ENCODE data around the gene SERPINB1. TPM values are rescaled to one million over a fixed set of nuclear protein-coding genes. Genes with fewer than 3 reads are reported as not detected.
A peak's percentile ranks its signal among the peaks of the same experiment; 100 is the strongest.

Gene SERPINB1
- total and polyA plus RNA-seq, 9 of the 15 experiments (the other 6 are each of a cell fraction or from before 2014, with no cell fraction given): 33.9 to 108 (median 63.8) TPM

DNA sequence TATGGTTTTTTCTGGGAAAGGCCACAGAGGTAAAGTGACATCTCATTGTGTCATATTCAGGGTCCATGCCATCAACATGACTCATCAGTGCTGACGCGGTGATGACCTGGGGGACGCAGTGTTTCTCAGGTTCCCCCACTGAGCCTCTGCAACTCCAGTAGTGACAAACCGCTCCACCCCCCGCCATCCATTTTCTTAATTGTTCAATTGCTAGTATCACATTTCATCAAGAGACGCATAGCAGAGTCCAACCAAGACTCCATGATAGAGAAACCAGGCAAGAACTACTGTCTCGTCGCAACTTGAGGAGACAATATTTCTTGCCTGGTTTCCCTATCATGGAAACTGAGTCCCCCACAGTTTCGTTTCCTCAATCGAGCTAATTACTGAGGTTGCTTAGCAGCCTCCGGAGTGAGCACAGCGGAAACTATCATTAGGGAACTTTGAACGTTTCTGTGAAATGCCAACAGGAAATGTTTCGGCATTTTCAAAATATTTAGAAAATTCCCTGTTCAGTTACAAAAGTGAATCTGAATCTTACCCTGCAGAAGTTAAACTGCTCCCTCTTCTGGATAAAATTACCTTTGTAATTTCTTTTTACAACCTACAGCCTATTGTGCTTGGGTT lies 12.2 kb upstream of the SERPINB1 start (continued):
- TF ChIP-seq, protein P1, sequence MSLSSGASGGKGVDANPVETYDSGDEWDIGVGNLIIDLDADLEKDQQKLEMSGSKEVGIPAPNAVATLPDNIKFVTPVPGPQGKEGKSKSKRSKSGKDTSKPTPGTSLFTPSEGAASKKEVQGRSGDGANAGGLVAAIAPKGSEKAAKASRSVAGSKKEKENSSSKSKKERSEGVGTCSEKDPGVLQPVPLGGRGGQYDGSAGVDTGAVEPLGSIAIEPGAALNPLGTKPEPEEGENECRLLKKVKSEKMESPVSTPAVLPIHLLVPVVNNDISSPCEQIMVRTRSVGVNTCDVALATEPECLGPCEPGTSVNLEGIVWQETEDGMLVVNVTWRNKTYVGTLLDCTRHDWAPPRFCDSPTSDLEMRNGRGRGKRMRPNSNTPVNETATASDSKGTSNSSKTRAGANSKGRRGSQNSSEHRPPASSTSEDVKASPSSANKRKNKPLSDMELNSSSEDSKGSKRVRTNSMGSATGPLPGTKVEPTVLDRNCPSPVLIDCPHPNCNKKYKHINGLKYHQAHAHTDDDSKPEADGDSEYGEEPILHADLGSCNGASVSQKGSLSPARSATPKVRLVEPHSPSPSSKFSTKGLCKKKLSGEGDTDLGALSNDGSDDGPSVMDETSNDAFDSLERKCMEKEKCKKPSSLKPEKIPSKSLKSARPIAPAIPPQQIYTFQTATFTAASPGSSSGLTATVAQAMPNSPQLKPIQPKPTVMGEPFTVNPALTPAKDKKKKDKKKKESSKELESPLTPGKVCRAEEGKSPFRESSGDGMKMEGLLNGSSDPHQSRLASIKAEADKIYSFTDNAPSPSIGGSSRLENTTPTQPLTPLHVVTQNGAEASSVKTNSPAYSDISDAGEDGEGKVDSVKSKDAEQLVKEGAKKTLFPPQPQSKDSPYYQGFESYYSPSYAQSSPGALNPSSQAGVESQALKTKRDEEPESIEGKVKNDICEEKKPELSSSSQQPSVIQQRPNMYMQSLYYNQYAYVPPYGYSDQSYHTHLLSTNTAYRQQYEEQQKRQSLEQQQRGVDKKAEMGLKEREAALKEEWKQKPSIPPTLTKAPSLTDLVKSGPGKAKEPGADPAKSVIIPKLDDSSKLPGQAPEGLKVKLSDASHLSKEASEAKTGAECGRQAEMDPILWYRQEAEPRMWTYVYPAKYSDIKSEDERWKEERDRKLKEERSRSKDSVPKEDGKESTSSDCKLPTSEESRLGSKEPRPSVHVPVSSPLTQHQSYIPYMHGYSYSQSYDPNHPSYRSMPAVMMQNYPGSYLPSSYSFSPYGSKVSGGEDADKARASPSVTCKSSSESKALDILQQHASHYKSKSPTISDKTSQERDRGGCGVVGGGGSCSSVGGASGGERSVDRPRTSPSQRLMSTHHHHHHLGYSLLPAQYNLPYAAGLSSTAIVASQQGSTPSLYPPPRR (CRISPR knock-in tag; IDR thresholded peaks at IDR 0.05; ENCODE audit: borderline replicate concordance): no peak
- TF ChIP-seq EP300 (IDR thresholded peaks at IDR 0.05; ENCODE audit: low read length) (peak; percentile 46; the same call in 1 of the 2 replicates), BMI1 (IDR thresholded peaks at IDR 0.05; ENCODE audit: low read length) (no peak), ZEB2 (IDR thresholded peaks at IDR 0.05) (peak; percentile 75), TAF9B (IDR thresholded peaks at IDR 0.05; ENCODE audit: partially characterized antibody) (peak; percentile 55), CTBP1 (IDR thresholded peaks at IDR 0.05; ENCODE audit: borderline replicate concordance) (peak; percentile 78), TBL1XR1 (IDR thresholded peaks at IDR 0.05; ENCODE audit: low read length in 2 of 2) (peak; percentile 17 to 92; a peak in 2 of 4 replicates), ARID1B (IDR thresholded peaks at IDR 0.05) (peak; percentile 76), TRIM24 (IDR thresholded peaks at IDR 0.05) (peak; percentile 28 to 51; a peak in 3 of 4 replicates), ERF (CRISPR knock-in tag; IDR thresholded peaks at IDR 0.05) (no peak)
- TF ChIP-seq, protein P2, sequence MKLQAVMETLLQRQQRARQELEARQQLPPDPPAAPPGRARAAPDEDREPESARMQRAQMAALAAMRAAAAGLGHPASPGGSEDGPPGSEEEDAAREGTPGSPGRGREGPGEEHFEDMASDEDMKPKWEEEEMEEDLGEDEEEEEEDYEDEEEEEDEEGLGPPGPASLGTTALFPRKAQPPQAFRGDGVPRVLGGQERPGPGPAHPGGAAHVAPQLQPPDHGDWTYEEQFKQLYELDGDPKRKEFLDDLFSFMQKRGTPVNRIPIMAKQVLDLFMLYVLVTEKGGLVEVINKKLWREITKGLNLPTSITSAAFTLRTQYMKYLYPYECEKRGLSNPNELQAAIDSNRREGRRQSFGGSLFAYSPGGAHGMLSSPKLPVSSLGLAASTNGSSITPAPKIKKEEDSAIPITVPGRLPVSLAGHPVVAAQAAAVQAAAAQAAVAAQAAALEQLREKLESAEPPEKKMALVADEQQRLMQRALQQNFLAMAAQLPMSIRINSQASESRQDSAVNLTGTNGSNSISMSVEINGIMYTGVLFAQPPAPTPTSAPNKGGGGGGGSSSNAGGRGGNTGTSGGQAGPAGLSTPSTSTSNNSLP (IDR thresholded peaks at IDR 0.05; ENCODE audit: borderline replicate concordance, low read depth, low read length): peak; percentile 37; the same call in 1 of the 2 replicates
- TF ChIP-seq, protein P3, sequence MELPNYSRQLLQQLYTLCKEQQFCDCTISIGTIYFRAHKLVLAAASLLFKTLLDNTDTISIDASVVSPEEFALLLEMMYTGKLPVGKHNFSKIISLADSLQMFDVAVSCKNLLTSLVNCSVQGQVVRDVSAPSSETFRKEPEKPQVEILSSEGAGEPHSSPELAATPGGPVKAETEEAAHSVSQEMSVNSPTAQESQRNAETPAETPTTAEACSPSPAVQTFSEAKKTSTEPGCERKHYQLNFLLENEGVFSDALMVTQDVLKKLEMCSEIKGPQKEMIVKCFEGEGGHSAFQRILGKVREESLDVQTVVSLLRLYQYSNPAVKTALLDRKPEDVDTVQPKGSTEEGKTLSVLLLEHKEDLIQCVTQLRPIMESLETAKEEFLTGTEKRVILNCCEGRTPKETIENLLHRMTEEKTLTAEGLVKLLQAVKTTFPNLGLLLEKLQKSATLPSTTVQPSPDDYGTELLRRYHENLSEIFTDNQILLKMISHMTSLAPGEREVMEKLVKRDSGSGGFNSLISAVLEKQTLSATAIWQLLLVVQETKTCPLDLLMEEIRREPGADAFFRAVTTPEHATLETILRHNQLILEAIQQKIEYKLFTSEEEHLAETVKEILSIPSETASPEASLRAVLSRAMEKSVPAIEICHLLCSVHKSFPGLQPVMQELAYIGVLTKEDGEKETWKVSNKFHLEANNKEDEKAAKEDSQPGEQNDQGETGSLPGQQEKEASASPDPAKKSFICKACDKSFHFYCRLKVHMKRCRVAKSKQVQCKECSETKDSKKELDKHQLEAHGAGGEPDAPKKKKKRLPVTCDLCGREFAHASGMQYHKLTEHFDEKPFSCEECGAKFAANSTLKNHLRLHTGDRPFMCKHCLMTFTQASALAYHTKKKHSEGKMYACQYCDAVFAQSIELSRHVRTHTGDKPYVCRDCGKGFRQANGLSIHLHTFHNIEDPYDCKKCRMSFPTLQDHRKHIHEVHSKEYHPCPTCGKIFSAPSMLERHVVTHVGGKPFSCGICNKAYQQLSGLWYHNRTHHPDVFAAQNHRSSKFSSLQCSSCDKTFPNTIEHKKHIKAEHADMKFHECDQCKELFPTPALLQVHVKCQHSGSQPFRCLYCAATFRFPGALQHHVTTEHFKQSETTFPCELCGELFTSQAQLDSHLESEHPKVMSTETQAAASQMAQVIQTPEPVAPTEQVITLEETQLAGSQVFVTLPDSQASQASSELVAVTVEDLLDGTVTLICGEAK (IDR thresholded peaks at IDR 0.05): peak; percentile 39; the same call in 1 of the 2 replicates
- TF ChIP-seq, protein P3 (CRISPR knock-in tag; IDR thresholded peaks at IDR 0.05): no peak
